Left colon (tissue), 2 donors: Measurements from ENCODE around the gene CEP85. TPM values are rescaled to one million over a fixed set of nuclear protein-coding genes. Genes with fewer than 3 reads are reported as not detected.

Source experiments
- ATAC-seq: fragments of 200-7000 bp; cut with Tn5 transposase; one replicate; pipeline ENCODE4 v1.9.1; 2020; ENCODE audit warnings: mild to moderate bottlenecking, moderate library complexity
- DNase-seq, 2 donors: peaks; one replicate each; pipeline ENCODE4 v3.0.0-alpha.2; 2020
- intact Hi-C, 2 donors: fragments of 100-400 bp; cut with DNase I in 1 of 2; cut with micrococcal nuclease in 1 of 2; formaldehyde crosslinking; loops; one replicate each; pipeline versions ENCODE4 v1.11.2 to v1.14.0; 2022; cut with DNase I, micrococcal nuclease
- total RNA-seq, 2 donors: library from RNA; stranded (reverse); fragmentation: NEBNext Ultra II Directional; extraction: Animal tissue kit (Norgen Biotek cat#: 25700); gene quantifications; one replicate each; pipeline ENCODE4 v1.2.1, GENCODE V29; 2021
- donor health status: DM: no; HTN: no; CAD: no.
- donor health status: DM: yes; HTN: yes; CAD: no.

The CEP85 gene
- total RNA-seq, 2 donors from 2014 or later: 11.4 to 16.7 TPM

DNA sequence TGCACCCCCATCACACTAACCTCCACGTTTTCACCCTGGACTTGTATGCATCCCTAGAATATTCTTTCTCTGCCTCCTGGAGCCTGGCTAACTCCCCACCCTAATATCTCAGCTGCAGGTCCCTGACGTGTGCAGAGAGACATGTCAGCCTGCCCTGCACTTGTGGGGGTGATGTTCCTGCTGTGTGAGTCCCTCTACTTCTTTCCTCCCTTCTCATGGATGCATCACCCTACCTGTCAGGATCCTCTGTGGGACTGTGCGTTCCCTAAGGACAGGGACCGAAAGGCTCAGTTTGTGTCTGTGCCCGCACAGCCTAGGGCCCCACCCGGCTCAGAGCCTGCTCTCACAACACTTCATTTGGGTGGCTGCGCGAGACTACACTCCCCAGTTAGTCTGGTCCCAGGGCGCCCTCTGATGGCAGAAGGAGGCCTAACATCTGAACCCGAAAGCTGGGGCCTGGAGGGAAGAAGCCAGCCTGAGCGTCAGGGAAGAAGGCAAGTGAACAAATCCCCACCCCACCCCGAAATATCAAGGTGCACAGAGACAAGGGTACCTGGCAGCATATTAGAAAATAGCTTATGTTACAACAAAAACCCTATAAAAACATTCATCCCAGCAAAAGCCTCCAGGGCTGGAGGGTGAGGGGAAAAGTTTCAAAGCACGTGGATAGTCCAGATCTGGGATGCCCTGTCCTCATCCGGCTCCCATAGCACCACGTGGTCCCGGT lies 87.5 kb downstream of the CEP85 start:
- DNase-seq (peak; percentile 89 to 96), ATAC-seq (peak; percentile 91)
- intact Hi-C loops: loop anchor here (2.0 to 10.0 kb wide), 2 partner anchors 47 kb away; no protein-coding TSS in a partner anchor

DNA sequence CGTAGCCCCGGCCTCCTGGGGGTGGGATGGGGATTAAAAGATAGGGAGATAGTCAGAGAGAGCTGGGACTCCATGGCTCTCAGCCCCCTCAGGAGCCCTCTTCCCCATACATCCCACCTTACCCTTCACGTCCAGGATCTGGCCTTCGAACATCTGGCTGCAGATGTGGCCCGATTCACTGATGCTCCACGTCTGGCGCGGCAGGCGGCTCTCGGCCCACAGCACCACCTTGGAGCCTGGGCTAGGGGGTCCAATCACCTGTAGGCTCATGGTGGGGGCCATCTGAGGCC lies 88.0 kb downstream of the CEP85 start:
- no peak for DNase-seq
- ATAC-seq: no peak
- intact Hi-C loops: loop anchor here (2.0 to 10.0 kb wide), 2 partner anchors 47 kb away; no protein-coding TSS in a partner anchor

DNA sequence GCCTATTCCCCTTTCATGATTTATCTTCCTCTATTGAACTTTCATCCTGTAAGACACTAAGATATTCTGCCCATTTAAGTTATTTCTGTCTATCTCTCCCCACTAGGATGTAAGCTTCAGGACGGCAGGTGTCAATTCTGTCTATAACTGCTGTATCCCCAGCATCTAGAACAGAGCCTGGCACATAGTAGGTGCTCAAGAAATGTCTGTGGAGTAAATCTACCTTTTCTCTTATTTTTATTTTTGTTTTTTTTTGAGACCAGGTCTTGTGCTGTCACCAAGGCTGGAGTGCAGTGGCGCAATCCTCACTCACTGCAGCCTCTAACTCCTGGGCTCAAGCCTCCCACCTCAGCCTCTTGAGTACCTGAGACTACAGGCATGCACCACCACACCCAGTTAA lies 89.4 kb downstream of the CEP85 start:
- intact Hi-C loops: loop anchor here (2.0 to 10.0 kb wide), 2 partner anchors 49 kb away; no protein-coding TSS in a partner anchor
- ATAC-seq (no peak), DNase-seq (no peak)

DNA sequence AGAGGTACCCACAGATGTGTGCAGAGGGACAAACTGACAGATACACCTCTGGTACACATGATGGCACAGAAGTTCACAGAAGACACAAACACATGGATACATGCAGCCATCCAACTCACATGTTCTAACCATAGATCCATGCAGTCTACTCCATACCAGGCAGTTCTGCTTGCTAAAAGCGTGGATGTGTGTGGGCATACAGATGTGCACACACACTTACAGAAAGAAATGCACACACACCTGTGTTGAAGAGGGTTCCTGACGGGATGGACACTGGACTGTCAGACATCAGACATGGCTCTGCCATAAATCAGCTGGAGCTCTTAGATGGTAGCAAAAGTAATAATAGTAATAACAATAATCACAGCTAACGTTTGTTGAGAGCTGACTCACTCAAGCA lies 90.5 kb downstream of the CEP85 start:
- intact Hi-C loops: loop anchor here in 1 of 2 donors (10.0 kb wide), 1 partner anchor 50 kb away; no protein-coding TSS in a partner anchor
- no peak for ATAC-seq
- no peak for DNase-seq

DNA sequence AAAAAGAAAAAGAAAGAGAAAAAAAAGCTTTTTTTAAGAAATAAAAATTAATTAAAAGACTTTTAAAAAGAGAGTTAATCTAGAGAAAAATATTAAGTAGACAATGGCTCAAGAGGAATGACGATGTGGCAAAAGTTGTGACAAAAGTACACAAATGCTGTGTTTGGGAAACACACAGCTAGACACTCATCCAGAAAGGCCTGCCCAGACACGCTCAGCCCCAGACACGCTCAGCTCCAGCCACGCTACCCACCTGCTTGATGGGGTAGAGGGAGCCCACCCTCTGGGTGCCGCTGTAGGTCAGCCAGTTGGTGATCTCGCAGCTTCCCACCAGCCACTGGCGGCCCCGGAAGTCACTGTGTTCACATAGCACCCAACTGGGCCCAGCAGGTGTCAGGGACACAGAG lies 94.0 kb downstream of the CEP85 start:
- no peak for DNase-seq
- ATAC-seq: no peak
- intact Hi-C loops: loop anchor here in 1 of 2 donors (10.0 kb wide), 1 partner anchor 53 kb away; no protein-coding TSS in a partner anchor

Other genes starting within 250 kb of the CEP85 start
- 10 to 100 TPM; 49.2 to 51.9 TPM for gene PAFAH2, start 236.1 kb upstream of the CEP85 start, total RNA-seq
- gene EXTL1, start 212.4 kb upstream of the CEP85 start, total RNA-seq: under 1 TPM in 1 of 2 donors, not detected in 1; 0.11 TPM
- gene SLC30A2, start 188.1 kb upstream of the CEP85 start, total RNA-seq: under 1 TPM in 1 of 2 donors, not detected in 1; 0.22 TPM
- gene TRIM63, start 166.6 kb upstream of the CEP85 start, total RNA-seq: under 1 TPM; 0.15 to 0.25 TPM
- gene PDIK1L, start 122.4 kb upstream of the CEP85 start, total RNA-seq: 10 to 100 TPM; 15.5 to 15.9 TPM
- 1 to 10 TPM in 1 of 2 donors, under 1 TPM in 1; 0.85 to 1.0 TPM for gene FAM110D, start 75.1 kb upstream of the CEP85 start, total RNA-seq
- gene C1orf232, start 65.2 kb upstream of the CEP85 start, total RNA-seq: not detected
- 10 to 100 TPM; 17.6 to 21.2 TPM for gene ZNF593, start 64.3 kb upstream of the CEP85 start, total RNA-seq
- gene ZNF593OS, start 62.4 kb upstream of the CEP85 start, total RNA-seq: not detected
- gene CNKSR1, start 56.7 kb upstream of the CEP85 start, total RNA-seq: 10 to 100 TPM; 37.3 to 45.6 TPM
- not detected for gene CATSPER4, start 43.6 kb upstream of the CEP85 start, total RNA-seq
- 100 to 1,000 TPM; 401 to 409 TPM for gene SH3BGRL3, start 45.9 kb downstream of the CEP85 start, total RNA-seq
- gene UBXN11, start 72.4 kb downstream of the CEP85 start, total RNA-seq: 10 to 100 TPM in 1 of 2 donors, 1 to 10 TPM in 1; 10.0 to 13.4 TPM
- 10 to 100 TPM in 1 of 2 donors, 1 to 10 TPM in 1; 5.7 to 12.9 TPM for gene CD52, start 83.8 kb downstream of the CEP85 start, total RNA-seq
- gene CRYBG2, start 119.9 kb downstream of the CEP85 start, total RNA-seq: 10 to 100 TPM; 21.5 to 69.3 TPM
- gene ZNF683, start 138.6 kb downstream of the CEP85 start, total RNA-seq: not detected
- gene LIN28A, start 176.6 kb downstream of the CEP85 start, total RNA-seq: not detected
- gene DHDDS, start 198.1 kb downstream of the CEP85 start, total RNA-seq: 100 to 1,000 TPM; 124 to 126 TPM
- 100 to 1,000 TPM; 243 to 270 TPM for gene HMGN2, start 238.2 kb downstream of the CEP85 start, total RNA-seq